ENCODE results near the gene SNTB2. TPM values are rescaled to one million over a fixed set of nuclear protein-coding genes. Genes with fewer than 3 reads are reported as not detected.

The SNTB2 gene
- total and polyA plus RNA-seq, 2 of the 13 experiments (the other 11 are each of a cell fraction or from before 2014, with no cell fraction given), result 11.5 to 19.2 TPM

DNA sequence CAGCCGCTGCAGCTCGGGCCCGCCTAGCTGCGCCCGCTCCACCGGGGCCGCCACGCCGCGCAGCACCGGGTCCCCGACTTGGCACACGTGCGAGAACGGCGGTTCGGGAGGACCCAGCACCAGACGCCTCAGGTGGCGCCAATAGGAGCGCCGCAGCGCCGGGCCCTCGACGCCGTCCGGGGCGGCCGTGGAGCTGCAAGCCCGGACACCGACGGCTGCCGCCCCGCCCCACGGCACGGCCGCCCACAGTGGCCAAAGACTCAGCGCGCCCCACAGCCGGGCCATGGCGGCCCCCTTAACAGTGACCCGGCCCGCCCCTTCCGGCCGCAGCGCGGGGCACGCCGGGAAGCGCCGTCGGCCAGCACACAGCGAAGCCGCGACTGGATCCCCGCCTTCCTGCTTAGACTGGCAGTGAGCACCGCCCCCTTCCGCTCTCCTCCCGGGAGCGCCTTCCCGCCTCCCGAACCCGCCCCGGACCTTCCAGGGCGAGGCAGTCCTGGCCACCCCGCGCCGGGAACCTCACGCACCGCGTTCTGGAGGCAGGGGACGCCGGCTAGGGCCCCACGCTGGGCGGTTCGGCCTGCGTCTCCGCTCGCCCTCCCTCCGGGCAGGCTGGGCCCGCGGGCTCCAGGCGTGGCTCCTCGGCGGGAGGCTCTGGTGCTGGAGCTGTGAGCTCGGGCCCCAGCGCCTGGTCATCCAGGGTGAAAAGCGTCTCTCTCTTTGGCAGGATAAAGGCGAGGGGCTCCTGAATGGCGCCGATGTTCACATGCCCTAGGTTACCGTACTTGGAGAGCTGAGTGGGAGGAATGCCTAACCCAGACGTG, 143.5 kb downstream of the SNTB2 start, which contains the start of gene PDF (continued):
- TF ChIP-seq ZNF552 (CRISPR knock-in tag; IDR thresholded peaks at IDR 0.05; ENCODE audit: borderline replicate concordance), result no peak
- 0 out of 2 replicates have a peak, but pooled peaks have one; percentile 15 for TF ChIP-seq ZBTB1 (CRISPR knock-in tag; IDR thresholded peaks at IDR 0.05; ENCODE audit: borderline replicate concordance)
- TF ChIP-seq, protein P1, sequence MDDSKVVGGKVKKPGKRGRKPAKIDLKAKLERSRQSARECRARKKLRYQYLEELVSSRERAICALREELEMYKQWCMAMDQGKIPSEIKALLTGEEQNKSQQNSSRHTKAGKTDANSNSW (CRISPR knock-in tag; IDR thresholded peaks at IDR 0.05; ENCODE audit: borderline replicate concordance), result no peak; the same call in 1 of the 2 replicates
- TF ChIP-seq DPF2 (CRISPR knock-in tag; IDR thresholded peaks at IDR 0.05; ENCODE audit: borderline replicate concordance, low read depth), result no peak
- TF ChIP-seq PCBP1 (IDR thresholded peaks at IDR 0.05; ENCODE audit: borderline replicate concordance, low read depth, low read length), result 0 out of 2 replicates have a peak, but pooled peaks have one; percentile 70
- peak; percentile 93 for TF ChIP-seq RBM39 (IDR thresholded peaks at IDR 0.05; ENCODE audit: low read depth, low read length, poor library complexity, severe bottlenecking)
- TF ChIP-seq, protein P2, sequence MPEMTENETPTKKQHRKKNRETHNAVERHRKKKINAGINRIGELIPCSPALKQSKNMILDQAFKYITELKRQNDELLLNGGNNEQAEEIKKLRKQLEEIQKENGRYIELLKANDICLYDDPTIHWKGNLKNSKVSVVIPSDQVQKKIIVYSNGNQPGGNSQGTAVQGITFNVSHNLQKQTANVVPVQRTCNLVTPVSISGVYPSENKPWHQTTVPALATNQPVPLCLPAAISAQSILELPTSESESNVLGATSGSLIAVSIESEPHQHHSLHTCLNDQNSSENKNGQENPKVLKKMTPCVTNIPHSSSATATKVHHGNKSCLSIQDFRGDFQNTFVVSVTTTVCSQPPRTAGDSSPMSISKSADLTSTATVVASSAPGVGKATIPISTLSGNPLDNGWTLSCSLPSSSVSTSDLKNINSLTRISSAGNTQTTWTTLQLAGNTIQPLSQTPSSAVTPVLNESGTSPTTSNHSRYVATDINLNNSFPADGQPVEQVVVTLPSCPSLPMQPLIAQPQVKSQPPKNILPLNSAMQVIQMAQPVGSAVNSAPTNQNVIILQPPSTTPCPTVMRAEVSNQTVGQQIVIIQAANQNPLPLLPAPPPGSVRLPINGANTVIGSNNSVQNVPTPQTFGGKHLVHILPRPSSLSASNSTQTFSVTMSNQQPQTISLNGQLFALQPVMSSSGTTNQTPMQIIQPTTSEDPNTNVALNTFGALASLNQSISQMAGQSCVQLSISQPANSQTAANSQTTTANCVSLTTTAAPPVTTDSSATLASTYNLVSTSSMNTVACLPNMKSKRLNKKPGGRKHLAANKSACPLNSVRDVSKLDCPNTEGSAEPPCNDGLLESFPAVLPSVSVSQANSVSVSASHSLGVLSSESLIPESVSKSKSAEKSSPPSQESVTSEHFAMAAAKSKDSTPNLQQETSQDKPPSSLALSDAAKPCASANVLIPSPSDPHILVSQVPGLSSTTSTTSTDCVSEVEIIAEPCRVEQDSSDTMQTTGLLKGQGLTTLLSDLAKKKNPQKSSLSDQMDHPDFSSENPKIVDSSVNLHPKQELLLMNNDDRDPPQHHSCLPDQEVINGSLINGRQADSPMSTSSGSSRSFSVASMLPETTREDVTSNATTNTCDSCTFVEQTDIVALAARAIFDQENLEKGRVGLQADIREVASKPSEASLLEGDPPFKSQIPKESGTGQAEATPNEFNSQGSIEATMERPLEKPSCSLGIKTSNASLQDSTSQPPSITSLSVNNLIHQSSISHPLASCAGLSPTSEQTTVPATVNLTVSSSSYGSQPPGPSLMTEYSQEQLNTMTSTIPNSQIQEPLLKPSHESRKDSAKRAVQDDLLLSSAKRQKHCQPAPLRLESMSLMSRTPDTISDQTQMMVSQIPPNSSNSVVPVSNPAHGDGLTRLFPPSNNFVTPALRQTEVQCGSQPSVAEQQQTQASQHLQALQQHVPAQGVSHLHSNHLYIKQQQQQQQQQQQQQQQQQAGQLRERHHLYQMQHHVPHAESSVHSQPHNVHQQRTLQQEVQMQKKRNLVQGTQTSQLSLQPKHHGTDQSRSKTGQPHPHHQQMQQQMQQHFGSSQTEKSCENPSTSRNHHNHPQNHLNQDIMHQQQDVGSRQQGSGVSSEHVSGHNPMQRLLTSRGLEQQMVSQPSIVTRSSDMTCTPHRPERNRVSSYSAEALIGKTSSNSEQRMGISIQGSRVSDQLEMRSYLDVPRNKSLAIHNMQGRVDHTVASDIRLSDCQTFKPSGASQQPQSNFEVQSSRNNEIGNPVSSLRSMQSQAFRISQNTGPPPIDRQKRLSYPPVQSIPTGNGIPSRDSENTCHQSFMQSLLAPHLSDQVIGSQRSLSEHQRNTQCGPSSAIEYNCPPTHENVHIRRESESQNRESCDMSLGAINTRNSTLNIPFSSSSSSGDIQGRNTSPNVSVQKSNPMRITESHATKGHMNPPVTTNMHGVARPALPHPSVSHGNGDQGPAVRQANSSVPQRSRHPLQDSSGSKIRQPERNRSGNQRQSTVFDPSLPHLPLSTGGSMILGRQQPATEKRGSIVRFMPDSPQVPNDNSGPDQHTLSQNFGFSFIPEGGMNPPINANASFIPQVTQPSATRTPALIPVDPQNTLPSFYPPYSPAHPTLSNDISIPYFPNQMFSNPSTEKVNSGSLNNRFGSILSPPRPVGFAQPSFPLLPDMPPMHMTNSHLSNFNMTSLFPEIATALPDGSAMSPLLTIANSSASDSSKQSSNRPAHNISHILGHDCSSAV (CRISPR knock-in tag; IDR thresholded peaks at IDR 0.05; ENCODE audit: borderline replicate concordance), result peak; percentile 92; the same call in 1 of the 2 replicates
- TF ChIP-seq RFXANK (CRISPR knock-in tag; IDR thresholded peaks at IDR 0.05), result peak; percentile 67; the same call in 1 of the 2 replicates
- TF ChIP-seq, protein P3, sequence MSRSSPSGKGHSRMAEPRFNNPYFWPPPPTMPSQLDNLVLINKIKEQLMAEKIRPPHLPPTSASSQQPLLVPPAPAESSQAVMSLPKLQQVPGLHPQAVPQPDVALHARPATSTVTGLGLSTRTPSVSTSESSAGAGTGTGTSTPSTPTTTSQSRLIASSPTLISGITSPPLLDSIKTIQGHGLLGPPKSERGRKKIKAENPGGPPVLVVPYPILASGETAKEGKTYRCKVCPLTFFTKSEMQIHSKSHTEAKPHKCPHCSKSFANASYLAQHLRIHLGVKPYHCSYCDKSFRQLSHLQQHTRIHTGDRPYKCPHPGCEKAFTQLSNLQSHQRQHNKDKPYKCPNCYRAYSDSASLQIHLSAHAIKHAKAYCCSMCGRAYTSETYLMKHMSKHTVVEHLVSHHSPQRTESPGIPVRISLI (CRISPR knock-in tag; IDR thresholded peaks at IDR 0.05; ENCODE audit: borderline replicate concordance), result no peak
- TF ChIP-seq CENPX (CRISPR knock-in tag; IDR thresholded peaks at IDR 0.05), result no peak
- TF ChIP-seq, protein P4, sequence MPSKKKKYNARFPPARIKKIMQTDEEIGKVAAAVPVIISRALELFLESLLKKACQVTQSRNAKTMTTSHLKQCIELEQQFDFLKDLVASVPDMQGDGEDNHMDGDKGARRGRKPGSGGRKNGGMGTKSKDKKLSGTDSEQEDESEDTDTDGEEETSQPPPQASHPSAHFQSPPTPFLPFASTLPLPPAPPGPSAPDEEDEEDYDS (CRISPR knock-in tag; IDR thresholded peaks at IDR 0.05), result peak; percentile 80; the same call in 1 of the 2 replicates
- no peak for TF ChIP-seq ZSCAN29 (CRISPR knock-in tag; conservative IDR thresholded peaks at IDR 0.05)
- TF ChIP-seq U2AF2 (IDR thresholded peaks at IDR 0.05; ENCODE audit: low read depth, low read length), result 0 out of 2 replicates have a peak, but pooled peaks have one; percentile 5
- no peak for TF ChIP-seq XBP1 (CRISPR knock-in tag; IDR thresholded peaks at IDR 0.05)
- no peak for TF ChIP-seq TCF12 (IDR thresholded peaks at IDR 0.05)
- TF ChIP-seq TCF12 (CRISPR knock-in tag; IDR thresholded peaks at IDR 0.05), result 0 out of 2 replicates have a peak, but pooled peaks have one; percentile 84
- TF ChIP-seq CBFB (CRISPR knock-in tag; IDR thresholded peaks at IDR 0.05), result peak; percentile 84
- no peak for TF ChIP-seq SMARCE1 (IDR thresholded peaks at IDR 0.05; ENCODE audit: borderline replicate concordance)
- no peak; the same call in 1 of the 2 replicates for TF ChIP-seq ZNF572 (CRISPR knock-in tag; IDR thresholded peaks at IDR 0.05)
